ENCODE data around the gene TTYH3.
A peak's percentile ranks its signal among the peaks of the same experiment; 100 is the strongest.
"Not testable (repeated sequence)": the region's sequence is repeated elsewhere in the genome, so short reads cannot be mapped to it uniquely, and the experiment has no call there.

TTYH3 gene

GRCh38 chr7:2681929-2682799 is 50.4 kb downstream of the TTYH3 start:
- DNase-seq (ENCODE audit: low read depth in 2 of 2, low spot score in 1 of 2): no peak

GRCh38 chr7:2684501-2684900 is 52.7 kb downstream of the TTYH3 start:
- DNase-seq (ENCODE audit: low read depth in 2 of 2, low spot score in 1 of 2): no peak

DNA sequence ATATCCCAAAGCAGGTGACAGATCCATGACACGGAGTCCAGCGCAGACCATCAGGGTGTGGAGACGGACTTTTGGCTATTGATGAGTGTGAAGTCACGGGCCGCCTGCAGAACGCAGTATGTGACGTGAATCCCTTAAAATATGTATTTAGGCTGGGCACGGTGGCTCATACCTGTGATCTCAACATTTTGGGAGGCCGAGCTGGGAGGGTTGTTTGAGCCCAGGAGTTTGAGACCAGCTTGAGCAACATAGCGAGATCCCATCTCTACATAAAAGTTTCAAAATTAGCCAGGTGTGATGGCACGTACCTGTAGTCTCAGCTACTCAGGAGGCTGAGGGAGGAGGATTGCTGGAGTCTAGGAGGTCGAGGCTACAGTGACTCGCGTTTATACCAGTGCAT is 54.3 kb downstream of the TTYH3 start:
- DNase-seq (ENCODE audit: low read depth in 2 of 2, low spot score in 1 of 2): no peak

DNA sequence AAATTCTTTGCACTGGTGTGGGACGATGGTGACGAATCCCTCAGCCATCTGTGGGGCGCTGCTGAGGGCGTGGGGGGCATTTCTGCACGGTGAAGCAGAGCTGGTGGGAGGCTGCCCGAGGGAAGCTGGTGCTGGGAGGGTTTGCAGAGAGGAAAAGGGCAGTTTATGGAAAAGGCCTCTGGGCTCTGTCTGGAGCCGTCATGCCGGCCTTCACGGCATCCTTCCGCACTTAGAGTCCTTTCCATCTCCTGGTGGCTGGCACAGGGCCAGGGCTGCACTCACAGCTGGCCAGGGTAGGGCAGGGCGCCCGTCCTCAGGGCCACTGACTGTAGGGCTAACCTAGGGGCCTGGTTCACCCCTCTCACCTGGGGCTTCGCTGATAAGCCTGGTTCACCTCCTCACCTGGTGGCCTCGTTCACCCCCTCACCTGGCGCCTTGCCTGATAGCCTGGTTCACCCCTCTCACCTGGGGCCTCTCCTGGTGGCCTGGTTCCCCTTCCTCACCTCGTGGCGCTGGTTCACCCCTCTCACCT is 55.6 kb downstream of the TTYH3 start:
- DNase-seq (ENCODE audit: low read depth in 2 of 2, low spot score in 1 of 2): no peak

DNA sequence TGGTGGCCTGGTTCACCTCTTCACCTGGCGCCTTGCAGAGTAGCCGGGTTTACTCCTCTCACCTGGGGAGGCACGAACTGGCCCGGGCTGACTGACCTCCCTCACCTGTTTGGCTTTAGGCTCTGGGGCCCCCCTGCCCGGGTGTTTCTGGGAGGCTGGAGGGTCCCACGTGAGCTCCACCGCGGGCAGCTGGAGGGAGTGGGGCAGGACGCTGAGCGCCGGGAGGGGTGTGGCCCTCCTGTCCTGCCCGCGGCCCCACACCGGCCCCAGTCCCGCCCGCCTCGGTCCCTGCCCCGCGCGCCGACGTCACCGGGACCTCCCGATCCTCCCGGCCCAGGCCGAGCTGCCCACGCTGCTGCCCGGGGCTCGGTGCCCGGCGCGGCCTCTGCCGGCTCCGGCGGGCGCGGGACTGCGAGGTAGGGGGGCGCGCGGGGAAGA is 56.1 kb downstream of the TTYH3 start, which contains the start of gene AMZ1:
AMZ1 (plus strand) TSS at position 322 of the 438 bp plus-strand sequence. CDS start 12,250 bp downstream, outside the sequence.
- DNase-seq (ENCODE audit: low read depth in 2 of 2, low spot score in 1 of 2): no peak

DNA sequence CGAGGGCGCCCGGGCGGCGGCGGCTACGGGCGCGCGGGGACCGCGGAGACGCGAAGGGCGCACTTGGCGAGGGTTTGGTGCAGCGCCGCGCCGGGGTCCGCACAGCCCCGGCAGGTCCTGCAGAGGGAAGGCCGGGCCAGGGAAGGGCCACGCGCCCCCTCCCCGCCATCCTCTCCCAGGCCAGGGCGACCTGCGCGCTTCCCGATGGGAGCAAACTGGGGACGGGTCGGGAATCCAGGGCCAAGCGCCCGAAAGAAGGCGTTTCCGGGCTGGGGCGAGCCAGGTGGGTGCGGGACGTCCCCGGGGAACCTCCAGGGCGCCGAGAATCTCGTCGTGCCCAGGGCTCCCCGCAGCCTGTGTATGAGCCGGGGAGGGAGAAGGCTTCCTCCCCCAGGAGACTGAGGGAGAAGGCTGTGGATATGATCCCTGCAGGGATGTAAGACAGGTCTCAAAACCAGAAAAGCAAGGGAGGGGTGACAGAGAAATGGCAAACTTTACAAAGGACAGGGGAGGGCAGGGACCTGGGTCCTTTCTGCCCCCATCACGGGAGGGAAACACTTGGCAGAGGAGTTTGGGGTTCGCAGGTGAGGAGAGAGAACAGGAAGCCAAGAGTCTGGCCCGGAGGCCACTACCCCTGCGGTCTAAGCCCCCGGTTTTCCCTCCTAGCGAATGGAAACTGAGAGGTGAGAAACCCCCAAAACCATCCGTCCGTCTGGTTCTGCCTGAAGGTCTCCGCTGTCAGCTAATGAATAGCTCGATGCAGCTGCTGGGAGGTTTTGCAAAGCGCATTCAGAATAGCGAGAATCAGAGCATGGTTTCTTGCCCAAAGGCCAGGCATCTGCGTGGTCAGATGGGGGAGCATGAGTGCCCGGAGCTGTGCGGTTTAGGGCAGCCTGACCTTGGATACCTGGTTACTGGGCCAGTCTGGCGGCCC is 56.9 kb downstream of the TTYH3 start:
- no peak for DNase-seq (ENCODE audit: low read depth in 2 of 2, low spot score in 1 of 2)

DNA sequence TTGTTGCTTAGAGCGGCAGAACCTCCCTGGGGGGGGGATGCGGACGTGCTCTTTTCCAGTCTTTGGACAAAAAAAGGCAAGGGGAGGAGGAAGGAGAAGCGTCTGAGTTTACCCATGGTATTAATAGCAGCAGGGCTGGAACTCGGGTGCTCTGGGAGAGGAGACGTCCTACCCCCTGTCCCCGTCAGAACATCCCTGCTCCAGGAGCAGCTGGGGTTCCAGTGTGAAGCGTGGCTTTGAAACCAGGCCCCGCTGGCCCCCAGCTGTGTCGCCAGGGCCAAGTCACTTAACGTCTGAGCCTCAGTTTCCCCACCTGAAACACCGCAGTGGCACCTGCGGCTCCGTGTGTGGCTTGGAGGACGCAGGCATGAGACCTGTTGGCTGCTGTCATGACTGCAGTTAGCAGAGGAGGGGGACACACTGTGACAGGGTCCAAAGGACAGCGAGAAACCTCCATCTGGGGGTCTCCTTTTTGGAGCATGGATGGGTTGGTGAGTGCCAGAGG is 57.6 kb downstream of the TTYH3 start:
- no peak for DNase-seq (ENCODE audit: low read depth in 2 of 2, low spot score in 1 of 2)

- no peak for DNase-seq (ENCODE audit: low read depth in 2 of 2, low spot score in 1 of 2)
These were observed 58.3 kb downstream of the TTYH3 start for GRCh38 chr7:2689951-2690705.

GRCh38 chr7:2691011-2691707 is 59.4 kb downstream of the TTYH3 start:
- DNase-seq (ENCODE audit: low read depth in 2 of 2, low spot score in 1 of 2): no peak

DNA sequence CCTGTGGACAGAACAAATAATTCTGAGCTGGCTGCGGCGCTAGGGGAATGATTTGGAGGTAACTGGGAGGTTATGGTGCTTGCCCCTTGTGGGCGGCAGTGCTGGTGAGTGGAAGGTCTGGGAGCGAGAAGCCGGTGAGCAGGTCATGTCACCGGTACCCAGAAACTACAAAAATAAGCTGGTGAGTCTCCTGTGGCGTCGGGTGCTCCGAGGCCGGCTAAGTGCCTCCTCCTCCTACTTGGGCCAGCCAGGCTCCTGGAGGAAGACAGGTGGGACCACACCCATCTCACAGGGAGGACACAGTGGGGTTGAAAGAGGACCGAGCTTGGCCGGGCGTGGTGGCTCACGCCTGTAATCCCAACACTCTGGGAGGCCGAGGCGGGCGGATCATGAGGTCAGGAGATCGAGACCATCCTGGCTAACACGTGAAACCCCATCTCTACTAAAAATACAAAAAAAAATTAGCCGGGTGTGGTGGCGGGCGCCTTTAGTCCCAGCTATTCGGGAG is 60.2 kb downstream of the TTYH3 start:
- DNase-seq (ENCODE audit: low read depth in 2 of 2, low spot score in 1 of 2): not testable (repeated sequence)

- no peak for DNase-seq (ENCODE audit: low read depth in 2 of 2, low spot score in 1 of 2)
These were observed 60.8 kb downstream of the TTYH3 start for GRCh38 chr7:2692543-2692942.

DNA sequence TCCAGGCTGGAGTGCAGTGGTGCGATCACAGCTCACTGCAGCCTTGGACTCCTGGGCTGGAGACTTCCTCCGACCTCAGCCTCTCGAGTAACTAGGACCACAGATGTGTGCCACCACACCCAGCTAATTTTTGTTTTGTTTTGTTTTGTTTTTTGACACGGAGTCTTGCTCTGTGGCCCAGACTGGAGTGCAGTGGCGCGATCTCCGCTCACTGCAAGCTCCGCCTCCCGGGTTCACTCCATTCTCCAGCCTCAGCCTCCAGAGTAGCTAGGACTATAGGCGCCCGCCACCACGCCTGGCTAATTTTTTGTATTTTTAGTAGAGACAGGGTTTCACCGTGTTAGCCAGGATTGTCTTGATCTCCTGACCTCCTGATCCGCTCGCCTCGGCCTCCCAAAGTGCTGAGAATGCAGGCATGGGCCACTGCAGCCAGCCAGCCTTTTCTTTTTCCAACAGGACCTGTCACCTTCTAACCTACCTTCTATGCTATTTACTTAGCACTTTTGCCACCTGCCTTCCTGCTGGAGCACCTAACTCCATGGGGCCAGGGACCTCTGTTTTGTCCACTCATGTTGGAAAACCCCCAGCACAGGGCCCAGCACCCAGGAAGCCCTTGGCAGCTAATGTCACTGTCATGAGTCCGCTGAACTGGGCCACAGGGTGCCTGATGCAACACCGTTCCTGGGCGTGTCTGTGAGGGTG is 61.8 kb downstream of the TTYH3 start:
- not testable (repeated sequence) for DNase-seq (ENCODE audit: low read depth in 2 of 2, low spot score in 1 of 2)

GRCh38 chr7:2694122-2694436 is 62.3 kb downstream of the TTYH3 start:
- DNase-seq (ENCODE audit: low read depth in 2 of 2, low spot score in 1 of 2): not testable (repeated sequence)

- peak; percentile 30 to 39 for DNase-seq (ENCODE audit: low read depth in 2 of 2, low spot score in 1 of 2)
These were observed 66.9 kb downstream of the TTYH3 start for GRCh38 chr7:2698581-2699288.

DNA sequence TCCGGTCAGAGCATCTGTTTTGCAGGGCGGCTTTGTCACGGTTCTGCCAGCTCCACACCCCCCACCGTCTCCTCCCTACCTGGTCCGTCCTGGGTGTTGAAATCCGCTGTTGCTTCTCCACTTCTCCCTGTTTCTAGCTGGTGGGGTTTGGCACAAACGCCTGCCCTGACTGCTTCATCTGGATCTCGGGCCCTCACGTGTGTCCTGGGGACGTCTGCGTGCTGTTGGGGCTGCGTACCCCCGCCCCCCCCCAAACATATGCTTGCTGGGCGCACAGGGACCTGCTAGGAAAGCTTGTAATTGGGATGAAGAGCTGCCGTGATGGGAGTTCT is 67.5 kb downstream of the TTYH3 start:
- no peak for DNase-seq (ENCODE audit: low read depth in 2 of 2, low spot score in 1 of 2)

DNA sequence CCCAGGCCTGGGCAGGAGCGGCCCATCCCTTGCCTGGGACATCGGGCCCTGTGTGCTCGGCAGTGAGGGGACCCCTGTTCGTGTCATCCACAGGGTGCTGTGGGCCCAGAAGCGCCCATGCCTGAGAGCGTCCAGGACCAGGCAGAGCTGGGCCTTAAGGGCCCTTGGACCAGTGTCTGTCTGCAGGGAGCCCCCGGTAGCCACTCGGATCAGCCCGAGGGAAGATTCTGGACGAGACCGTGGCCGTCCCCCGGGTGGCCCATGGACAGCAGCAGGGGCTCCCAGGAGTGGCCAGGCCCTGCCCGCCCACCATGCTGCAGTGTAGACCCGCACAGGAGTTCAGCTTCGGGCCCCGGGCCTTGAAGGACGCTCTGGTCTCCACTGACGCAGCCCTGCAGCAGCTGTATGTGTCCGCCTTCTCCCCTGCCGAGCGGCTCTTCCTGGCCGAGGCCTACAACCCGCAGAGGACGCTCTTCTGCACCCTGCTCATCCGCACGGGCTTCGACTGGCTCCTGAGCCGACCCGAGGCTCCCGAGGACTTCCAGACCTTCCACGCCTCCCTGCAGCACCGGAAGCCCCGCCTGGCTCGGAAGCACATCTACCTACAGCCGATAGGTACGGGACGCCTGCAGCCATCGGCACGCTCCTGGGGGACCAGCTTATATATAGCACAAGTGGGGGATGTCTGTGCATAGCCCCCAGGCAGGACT is 68.5 kb downstream of the TTYH3 start:
- DNase-seq (ENCODE audit: low read depth in 2 of 2, low spot score in 1 of 2): no peak

- DNase-seq (ENCODE audit: low read depth in 2 of 2, low spot score in 1 of 2): no peak
These were observed 69.6 kb downstream of the TTYH3 start for GRCh38 chr7:2701424-2701823.
